Measurements from ENCODE around the gene DNAJC18.

DNA sequence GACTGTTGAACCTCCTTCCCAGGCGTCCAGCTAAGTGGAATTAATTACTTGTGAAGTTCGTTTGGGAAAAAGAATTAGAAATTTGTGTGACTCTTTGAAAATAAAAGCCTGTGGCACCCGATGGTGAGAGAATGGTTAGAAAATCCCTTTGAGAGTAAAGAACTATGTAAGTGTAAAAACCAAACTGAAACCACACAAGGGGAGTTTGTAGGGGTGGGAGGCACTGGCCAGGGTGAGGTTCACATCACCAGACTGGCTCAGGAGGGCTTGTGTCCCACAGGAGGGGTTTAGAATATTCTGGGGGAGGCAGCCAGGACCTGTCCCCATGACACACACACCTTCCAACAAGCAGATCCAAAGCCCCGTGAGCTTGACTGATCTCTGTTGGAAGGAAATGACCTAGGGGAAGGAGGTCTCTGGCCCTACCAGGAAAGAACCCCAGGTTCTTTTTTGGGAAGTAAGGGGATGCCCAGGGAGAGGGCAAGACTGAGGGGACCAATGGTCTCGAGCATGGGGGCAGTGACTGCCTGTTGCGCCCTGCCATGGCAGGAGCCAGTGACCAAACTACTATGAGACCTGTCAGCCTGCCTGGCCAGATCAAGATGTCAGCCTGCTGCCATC, 39.7 kb downstream of the DNAJC18 start:
- TF ChIP-seq, protein P1, sequence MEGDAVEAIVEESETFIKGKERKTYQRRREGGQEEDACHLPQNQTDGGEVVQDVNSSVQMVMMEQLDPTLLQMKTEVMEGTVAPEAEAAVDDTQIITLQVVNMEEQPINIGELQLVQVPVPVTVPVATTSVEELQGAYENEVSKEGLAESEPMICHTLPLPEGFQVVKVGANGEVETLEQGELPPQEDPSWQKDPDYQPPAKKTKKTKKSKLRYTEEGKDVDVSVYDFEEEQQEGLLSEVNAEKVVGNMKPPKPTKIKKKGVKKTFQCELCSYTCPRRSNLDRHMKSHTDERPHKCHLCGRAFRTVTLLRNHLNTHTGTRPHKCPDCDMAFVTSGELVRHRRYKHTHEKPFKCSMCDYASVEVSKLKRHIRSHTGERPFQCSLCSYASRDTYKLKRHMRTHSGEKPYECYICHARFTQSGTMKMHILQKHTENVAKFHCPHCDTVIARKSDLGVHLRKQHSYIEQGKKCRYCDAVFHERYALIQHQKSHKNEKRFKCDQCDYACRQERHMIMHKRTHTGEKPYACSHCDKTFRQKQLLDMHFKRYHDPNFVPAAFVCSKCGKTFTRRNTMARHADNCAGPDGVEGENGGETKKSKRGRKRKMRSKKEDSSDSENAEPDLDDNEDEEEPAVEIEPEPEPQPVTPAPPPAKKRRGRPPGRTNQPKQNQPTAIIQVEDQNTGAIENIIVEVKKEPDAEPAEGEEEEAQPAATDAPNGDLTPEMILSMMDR (conservative IDR thresholded peaks at IDR 0.05; ENCODE audit: low read depth in 2 of 2) = no peak
- TF ChIP-seq EZH2 (IDR thresholded peaks at IDR 0.05; ENCODE audit: low read depth, unreplicated experiment) = no peak
- TF ChIP-seq, protein P2, sequence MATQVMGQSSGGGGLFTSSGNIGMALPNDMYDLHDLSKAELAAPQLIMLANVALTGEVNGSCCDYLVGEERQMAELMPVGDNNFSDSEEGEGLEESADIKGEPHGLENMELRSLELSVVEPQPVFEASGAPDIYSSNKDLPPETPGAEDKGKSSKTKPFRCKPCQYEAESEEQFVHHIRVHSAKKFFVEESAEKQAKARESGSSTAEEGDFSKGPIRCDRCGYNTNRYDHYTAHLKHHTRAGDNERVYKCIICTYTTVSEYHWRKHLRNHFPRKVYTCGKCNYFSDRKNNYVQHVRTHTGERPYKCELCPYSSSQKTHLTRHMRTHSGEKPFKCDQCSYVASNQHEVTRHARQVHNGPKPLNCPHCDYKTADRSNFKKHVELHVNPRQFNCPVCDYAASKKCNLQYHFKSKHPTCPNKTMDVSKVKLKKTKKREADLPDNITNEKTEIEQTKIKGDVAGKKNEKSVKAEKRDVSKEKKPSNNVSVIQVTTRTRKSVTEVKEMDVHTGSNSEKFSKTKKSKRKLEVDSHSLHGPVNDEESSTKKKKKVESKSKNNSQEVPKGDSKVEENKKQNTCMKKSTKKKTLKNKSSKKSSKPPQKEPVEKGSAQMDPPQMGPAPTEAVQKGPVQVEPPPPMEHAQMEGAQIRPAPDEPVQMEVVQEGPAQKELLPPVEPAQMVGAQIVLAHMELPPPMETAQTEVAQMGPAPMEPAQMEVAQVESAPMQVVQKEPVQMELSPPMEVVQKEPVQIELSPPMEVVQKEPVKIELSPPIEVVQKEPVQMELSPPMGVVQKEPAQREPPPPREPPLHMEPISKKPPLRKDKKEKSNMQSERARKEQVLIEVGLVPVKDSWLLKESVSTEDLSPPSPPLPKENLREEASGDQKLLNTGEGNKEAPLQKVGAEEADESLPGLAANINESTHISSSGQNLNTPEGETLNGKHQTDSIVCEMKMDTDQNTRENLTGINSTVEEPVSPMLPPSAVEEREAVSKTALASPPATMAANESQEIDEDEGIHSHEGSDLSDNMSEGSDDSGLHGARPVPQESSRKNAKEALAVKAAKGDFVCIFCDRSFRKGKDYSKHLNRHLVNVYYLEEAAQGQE (IDR thresholded peaks at IDR 0.05; ENCODE audit: unreplicated experiment) = no peak
- no peak for TF ChIP-seq POLR2AphosphoS5 (IDR thresholded peaks at IDR 0.05; ENCODE audit: low read depth)
- TF ChIP-seq EZH2phosphoT487 (IDR thresholded peaks at IDR 0.05; ENCODE audit: unreplicated experiment) = no peak
- TF ChIP-seq JUNB (IDR thresholded peaks at IDR 0.05; ENCODE audit: unreplicated experiment) = no peak
- no peak for TF ChIP-seq ZNF331 (CRISPR knock-in tag; IDR thresholded peaks at IDR 0.05; ENCODE audit: low read depth)
- no peak for TF ChIP-seq CREB1 (CRISPR knock-in tag; IDR thresholded peaks at IDR 0.05; ENCODE audit: low read depth)
- TF ChIP-seq, protein P3, sequence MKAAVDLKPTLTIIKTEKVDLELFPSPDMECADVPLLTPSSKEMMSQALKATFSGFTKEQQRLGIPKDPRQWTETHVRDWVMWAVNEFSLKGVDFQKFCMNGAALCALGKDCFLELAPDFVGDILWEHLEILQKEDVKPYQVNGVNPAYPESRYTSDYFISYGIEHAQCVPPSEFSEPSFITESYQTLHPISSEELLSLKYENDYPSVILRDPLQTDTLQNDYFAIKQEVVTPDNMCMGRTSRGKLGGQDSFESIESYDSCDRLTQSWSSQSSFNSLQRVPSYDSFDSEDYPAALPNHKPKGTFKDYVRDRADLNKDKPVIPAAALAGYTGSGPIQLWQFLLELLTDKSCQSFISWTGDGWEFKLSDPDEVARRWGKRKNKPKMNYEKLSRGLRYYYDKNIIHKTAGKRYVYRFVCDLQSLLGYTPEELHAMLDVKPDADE (IDR thresholded peaks at IDR 0.05) = no peak
- TF ChIP-seq ZNF114 (CRISPR knock-in tag; IDR thresholded peaks at IDR 0.05) = no peak
- TF ChIP-seq NANOG (IDR thresholded peaks at IDR 0.05; ENCODE audit: borderline replicate concordance) = no peak
- TF ChIP-seq, protein P4, sequence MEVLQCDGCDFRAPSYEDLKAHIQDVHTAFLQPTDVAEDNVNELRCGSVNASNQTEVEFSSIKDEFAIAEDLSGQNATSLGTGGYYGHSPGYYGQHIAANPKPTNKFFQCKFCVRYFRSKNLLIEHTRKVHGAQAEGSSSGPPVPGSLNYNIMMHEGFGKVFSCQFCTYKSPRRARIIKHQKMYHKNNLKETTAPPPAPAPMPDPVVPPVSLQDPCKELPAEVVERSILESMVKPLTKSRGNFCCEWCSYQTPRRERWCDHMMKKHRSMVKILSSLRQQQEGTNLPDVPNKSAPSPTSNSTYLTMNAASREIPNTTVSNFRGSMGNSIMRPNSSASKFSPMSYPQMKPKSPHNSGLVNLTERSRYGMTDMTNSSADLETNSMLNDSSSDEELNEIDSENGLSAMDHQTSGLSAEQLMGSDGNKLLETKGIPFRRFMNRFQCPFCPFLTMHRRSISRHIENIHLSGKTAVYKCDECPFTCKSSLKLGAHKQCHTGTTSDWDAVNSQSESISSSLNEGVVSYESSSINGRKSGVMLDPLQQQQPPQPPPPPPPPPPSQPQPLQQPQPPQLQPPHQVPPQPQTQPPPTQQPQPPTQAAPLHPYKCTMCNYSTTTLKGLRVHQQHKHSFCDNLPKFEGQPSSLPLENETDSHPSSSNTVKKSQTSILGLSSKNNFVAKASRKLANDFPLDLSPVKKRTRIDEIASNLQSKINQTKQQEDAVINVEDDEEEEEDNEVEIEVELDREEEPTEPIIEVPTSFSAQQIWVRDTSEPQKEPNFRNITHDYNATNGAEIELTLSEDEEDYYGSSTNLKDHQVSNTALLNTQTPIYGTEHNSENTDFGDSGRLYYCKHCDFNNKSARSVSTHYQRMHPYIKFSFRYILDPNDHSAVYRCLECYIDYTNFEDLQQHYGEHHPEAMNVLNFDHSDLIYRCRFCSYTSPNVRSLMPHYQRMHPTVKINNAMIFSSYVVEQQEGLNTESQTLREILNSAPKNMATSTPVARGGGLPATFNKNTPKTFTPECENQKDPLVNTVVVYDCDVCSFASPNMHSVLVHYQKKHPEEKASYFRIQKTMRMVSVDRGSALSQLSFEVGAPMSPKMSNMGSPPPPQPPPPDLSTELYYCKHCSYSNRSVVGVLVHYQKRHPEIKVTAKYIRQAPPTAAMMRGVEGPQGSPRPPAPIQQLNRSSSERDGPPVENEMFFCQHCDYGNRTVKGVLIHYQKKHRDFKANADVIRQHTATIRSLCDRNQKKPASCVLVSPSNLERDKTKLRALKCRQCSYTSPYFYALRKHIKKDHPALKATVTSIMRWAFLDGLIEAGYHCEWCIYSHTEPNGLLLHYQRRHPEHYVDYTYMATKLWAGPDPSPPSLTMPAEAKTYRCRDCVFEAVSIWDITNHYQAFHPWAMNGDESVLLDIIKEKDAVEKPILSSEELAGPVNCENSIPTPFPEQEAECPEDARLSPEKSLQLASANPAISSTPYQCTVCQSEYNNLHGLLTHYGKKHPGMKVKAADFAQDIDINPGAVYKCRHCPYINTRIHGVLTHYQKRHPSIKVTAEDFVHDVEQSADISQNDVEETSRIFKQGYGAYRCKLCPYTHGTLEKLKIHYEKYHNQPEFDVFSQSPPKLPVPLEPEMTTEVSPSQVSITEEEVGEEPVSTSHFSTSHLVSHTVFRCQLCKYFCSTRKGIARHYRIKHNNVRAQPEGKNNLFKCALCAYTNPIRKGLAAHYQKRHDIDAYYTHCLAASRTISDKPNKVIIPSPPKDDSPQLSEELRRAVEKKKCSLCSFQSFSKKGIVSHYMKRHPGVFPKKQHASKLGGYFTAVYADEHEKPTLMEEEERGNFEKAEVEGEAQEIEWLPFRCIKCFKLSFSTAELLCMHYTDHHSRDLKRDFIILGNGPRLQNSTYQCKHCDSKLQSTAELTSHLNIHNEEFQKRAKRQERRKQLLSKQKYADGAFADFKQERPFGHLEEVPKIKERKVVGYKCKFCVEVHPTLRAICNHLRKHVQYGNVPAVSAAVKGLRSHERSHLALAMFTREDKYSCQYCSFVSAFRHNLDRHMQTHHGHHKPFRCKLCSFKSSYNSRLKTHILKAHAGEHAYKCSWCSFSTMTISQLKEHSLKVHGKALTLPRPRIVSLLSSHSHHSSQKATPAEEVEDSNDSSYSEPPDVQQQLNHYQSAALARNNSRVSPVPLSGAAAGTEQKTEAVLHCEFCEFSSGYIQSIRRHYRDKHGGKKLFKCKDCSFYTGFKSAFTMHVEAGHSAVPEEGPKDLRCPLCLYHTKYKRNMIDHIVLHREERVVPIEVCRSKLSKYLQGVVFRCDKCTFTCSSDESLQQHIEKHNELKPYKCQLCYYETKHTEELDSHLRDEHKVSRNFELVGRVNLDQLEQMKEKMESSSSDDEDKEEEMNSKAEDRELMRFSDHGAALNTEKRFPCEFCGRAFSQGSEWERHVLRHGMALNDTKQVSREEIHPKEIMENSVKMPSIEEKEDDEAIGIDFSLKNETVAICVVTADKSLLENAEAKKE (CRISPR knock-in tag; IDR thresholded peaks at IDR 0.05) = no peak
- TF ChIP-seq STAT1 (IDR thresholded peaks at IDR 0.05; ENCODE audit: unreplicated experiment) = no peak
